Hematopoietic multipotent progenitor cell (in vitro differentiated cells): ENCODE results near the gene SUCNR1. TPM values are rescaled to one million over a fixed set of nuclear protein-coding genes. Genes with fewer than 3 reads are reported as not detected.
"Not testable (repeated sequence)": the region's sequence is repeated elsewhere in the genome, so short reads cannot be mapped to it uniquely, and the experiment has no call there.

Experiments
- DNase-seq, 3 donors: peaks; one replicate each; pipeline ENCODE4 v3.0.0-alpha.2; 2011 to 2015; ENCODE audit warnings: low read depth in 2 of 3, low spot score in 2 of 3
- total RNA-seq: library from RNA; depleted of rRNA; stranded (reverse); fragments of >200 nt; gene quantifications from one replicate; pipeline ENCODE4 v1.2.3, GENCODE V29; 2012

Gene SUCNR1, protein sequence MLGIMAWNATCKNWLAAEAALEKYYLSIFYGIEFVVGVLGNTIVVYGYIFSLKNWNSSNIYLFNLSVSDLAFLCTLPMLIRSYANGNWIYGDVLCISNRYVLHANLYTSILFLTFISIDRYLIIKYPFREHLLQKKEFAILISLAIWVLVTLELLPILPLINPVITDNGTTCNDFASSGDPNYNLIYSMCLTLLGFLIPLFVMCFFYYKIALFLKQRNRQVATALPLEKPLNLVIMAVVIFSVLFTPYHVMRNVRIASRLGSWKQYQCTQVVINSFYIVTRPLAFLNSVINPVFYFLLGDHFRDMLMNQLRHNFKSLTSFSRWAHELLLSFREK
- 1.6 TPM for total RNA-seq

DNA sequence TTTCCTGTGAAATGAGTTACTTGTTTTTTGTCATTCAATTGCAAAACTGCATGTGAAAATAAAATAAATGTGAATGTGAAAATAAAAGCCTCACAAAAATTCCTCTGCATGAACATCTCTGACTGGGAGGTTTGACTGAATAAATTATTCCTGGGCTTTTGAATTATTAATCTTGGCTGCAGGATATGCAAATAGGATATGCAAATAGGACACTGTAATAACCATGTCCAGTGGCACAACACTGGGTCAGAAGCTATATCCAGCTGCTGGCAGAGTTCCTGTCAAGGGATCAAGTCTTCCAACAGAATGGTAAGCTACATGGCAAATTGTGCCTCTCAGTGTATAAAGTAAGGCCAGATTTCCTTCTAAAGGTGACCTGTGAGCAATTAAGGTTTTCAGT lies at the start of gene SUCNR1:
Gene SUCNR1, plus strand, starts transcription at position 246 of the 400 bp plus-strand sequence. CDS start 6,250 bp downstream, outside the sequence.
- DNase-seq: no peak

DNA sequence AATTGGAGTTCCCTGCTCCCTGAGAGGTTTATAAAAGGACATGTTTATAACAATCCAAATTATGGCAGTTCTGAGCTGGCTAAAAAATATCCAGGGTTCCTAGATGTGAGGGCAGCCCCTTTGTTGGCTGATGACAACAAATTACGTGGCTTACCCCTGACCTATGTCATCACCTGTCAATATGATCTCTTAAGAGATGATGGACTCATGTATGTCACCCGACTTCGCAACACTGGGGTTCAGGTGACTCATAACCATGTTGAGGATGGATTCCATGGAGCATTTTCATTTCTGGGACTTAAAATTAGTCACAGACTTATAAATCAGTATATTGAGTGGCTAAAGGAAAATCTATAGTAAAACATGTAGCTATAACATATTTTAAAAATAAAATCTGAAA lies 45.6 kb upstream of the SUCNR1 start:
- no peak for DNase-seq

DNA sequence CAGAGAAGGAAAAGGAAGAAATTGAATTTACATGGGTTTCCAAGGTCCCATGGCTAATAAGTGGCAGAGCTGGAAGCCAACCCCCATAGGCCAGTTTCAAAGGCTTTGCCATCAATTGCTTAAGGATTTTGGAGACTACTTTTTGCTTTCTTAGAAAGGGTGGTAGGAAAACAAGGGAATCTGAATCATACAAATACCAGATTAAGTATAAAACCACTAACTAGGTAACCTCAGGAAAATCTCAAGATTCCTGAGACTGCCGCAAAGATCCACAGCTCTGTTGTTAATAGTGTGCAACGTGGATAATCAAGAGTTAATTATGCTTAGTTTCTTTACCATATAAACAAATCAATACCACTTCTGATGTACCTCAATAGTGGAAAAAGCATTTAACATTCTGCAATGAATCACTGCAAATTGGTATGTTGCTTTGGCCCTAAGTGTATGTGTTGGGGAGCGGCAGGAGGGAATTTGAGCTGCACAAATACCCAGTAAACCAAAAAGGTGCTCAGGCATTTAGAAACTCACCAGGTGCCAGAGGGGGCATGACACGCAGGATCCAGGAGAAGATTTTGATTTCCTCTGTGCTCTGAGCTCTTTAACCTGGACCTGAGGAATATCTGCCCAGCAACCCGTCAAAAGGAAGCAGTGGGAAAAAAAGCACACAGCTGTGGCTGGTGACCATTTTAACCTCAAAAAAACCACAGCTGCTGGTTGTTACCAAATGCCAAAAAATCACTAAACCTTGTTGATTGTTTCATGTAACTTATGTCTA lies 37.5 kb upstream of the SUCNR1 start:
- DNase-seq: peak in 2 of 3 donors; percentile 20 to 41

DNA sequence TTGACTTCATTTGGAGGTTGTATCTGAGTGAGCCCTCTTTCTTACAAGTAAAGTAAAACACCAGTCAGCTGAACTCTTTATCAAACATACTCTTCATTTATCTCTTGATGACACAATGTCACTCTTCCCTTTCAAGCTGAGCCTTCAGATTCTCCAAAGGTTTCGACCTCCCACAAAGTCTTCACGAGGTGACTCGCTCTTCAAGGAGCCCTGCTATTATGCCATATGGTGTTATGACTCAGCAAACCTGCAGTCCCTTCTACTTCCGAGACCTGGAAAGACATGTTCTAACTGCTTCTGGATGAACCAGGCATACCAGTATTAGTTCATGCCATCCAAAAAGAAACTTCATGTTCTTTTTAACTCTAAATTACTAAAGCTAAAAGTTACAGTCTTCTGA lies 36.4 kb upstream of the SUCNR1 start:
- DNase-seq: peak in 2 of 3 donors; percentile 22 to 37

DNA sequence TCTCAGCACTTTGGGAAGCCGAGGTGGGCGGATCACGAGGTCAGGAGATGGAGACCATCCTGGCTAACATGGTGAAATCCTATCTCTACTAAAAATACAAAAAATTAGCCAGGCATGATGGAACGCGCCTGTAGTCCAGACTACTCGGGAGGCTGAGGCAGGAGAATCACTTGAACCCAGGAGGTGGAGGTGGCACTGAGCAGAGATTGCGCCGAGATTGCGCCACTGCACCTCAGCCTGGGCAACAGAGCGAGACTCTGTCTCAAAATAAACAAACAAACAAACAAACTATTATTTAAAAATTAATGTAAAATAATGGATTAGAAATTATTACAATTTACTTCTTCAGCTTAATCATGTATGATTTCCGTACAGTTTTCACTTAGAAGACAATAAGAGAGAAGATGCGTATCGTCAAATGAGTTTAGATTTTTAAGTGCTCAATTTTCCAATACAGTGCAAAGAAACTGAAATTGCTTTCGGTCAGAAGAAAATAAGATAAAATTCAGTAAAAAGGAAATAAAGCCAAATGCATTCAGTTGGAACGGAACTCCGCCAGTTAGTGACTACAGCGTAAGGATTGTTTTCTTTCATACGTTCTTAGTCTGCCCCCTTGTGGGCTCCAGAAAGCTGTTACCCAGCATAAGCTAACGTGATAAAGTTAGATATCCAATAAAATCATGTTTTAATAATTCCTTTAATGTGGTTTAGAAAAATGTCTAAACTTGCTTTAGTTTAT lies 34.7 kb upstream of the SUCNR1 start:
- peak in 2 of 3 donors; percentile 73 to 89 for DNase-seq

DNA sequence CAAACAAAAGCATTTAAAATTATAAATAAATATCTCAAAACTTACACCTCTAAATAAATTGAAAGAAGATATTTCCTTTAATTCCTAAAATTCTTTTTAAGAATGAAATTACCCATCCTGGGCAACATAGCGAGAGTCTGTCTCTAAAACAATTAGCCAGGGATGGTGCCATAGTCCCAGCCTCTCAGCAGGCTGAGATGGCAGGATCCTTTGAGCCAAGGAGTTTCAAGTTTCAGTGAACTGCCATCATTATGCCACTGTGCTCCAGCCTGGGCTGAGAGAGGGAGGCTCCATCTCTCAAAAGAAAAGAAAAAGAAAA lies 34.2 kb upstream of the SUCNR1 start:
- DNase-seq: no peak

DNA sequence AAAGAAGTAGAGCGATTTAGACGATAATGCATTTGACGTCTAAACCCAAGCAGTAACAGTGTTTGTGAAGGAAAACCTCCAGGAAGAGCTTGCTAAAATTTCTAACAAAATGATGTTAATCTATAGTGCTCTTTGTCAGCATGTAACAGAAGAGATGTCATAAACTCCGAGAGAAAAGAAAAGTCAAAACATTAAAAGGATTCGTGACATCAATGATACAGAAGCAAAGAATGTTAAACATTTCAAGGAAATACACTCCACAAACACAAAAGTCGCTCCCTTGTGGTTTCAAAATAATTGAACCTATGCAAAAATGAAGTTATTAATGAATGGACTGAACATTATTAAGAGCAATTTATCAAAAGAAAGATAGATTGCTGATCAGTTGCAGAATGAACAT lies 31.6 kb upstream of the SUCNR1 start:
- DNase-seq: no peak

DNA sequence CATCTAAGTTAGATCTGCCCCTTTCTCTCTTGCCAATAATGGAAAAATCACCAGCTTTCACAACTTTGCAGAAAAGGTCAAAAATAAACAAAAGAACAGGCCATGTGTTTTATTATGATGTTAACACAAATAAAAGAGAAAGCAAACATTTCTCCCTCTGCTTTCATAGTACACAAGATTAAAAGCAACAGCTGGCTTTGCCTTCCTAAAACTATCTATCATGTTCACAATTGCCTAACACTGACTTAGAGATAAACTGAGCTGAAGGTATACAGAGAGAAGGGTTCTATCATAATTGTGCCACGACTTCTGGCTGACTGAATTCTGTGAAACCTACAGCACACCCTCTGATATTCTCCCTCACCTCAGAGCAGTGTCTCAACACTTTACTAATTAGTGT lies 30.2 kb upstream of the SUCNR1 start:
- no peak for DNase-seq

DNA sequence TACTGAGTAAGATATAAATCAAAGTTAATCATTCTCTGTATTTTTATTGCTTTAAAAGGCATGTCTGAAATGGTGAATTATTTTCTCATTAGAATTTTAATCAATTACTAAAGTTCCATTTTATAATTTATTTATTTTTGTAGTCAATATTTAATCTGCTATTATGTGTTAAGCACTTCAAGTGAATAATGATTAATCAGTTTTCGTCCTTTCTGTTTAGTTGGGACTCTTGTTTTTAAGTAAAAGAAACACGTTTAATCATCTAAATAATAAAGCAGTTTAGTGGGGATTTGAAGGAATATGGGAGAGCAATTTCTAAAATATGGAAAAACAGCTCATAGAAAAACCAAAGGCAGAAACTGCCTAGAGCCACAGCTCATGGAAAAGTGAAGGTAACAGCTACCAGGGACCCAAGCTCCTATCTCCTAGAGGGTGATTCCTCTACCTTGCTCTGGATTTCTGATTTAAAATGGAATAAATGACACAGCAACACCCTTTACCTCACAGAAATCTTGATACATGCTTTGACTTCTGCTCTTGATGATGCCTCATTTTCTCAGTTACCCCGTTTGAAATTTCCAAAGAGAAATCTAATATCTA lies 28.0 kb upstream of the SUCNR1 start:
- no peak for DNase-seq

DNA sequence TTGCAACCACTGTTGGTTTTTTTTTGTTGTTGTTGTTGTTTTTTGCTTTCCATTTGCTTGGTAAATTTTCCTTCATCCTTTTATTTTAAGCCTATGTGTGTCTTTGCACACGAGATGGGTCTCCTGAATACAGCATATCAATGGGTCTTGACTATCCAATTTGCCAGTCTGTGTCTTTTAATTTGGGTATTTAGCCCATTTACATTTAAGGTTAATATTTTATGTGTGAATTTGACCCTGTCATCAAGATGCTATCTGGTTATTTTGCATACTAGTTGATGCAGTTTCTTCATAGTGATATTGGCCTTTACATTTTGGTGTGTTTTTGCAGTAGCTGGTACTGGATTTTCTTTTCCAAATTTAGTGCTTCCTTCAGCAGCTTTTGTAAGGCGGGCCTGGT lies 23.4 kb upstream of the SUCNR1 start:
- not testable (repeated sequence) for DNase-seq

DNA sequence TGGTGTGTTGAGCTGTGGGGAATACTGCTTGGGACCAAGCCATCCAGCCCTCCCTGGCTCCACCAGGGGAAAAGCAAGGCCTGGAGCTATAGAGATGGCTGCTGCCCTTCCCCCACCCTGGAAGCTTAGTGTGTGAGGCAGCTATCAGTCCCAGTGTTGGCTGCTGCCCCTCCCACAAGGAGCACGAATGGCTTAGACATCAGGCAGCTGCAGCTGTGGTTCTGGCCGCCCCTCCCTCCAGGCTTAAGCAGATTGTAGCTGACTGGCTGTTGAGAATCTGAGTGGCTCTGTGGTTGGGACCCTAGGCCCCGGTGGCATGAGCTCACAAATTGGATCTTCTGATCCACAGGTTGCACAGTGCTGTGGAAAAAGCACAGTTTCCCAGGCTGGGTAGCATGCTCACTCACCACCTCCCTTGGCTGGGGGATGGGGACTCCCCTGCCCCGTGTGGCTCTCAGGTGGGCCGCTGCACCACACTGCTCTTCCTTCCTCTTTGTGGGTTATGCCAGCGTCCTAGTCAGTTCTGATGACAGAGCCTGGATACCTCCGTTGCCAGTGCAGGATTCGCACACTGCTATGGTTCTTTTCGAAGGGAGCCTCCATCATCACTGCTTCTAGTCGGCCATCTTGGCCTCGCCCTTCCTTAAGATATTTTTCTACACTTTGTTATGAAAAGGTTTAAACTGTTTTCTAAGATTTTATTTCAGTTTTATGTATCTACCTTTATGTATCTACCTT lies 21.2 kb upstream of the SUCNR1 start:
- no peak for DNase-seq

DNA sequence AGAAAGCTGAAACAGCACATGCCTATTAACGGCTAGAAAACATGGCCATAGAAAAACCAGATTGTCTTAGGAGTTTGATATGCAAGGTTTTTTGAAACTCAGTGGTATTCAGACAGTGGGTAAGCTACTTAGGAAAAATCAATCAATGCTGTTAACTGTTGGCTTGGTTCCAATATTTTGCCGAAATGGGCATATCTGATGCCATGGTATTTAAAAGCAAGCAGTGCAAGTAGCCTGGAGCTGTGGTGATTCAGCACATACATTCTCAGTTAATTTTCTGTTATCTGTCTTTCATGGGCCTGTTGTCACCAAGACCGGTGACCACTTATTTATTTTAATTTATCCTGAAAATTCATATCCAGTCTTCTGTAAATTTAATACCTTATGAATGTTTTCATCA lies 17.3 kb upstream of the SUCNR1 start:
- no peak for DNase-seq

DNA sequence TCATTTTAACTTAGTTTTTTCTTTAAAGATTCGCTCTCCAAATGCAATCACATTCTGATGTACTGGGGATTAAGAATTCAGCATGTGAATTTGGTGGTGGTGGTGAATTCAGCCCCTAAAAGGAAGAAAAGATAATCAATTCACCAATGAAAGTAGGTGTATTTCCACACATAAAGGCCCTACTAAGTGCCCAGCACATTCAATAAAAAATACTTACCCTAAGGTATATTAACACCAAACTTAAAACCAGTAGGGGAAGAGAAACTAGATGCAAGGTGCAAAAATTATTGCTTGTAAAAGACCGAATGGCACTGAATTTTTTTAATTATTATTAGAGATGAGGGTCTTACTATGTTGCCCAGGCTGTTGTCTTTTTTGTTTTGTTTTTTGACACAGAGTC lies 16.8 kb upstream of the SUCNR1 start:
- DNase-seq: no peak

DNA sequence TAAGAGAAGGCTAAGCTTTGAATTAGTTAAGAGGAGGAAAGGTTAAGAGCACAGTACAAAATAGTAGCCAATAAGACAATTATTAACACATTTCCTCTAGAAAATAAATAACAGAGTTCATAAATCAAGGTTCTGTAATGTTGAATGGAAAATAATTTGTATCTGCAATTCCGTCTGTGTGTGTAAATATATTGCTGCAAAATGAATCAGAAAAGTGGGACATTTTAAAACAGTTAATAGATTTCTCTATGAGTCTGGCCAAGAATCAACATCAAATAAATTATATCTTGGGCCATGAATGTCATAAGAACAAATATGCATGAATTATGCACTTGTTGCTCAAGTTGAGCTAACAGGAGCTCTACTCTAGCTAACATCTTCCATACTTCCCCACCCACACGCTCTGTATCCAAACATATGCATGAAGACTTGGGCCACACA lies 14.2 kb upstream of the SUCNR1 start:
- no peak for DNase-seq

DNA sequence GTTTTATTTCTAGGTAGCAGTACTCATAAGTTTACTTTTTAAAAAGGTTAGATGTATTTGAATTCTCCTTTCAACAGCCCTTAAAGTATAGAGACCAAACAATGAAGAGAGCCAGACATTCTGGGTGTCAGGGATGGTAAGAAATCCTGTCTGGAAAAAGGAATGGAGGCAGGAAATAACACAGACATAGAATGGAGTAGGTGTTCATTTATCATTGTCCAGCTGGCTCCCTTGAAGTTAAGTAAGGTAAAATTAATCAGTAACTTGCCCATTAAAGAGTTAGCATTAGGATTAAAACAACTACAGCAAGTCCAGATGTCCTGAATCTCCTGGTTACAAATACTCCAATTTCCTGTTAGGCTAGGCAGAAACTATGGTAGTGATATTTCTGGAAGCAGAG lies 13.5 kb upstream of the SUCNR1 start:
- no peak for DNase-seq

DNA sequence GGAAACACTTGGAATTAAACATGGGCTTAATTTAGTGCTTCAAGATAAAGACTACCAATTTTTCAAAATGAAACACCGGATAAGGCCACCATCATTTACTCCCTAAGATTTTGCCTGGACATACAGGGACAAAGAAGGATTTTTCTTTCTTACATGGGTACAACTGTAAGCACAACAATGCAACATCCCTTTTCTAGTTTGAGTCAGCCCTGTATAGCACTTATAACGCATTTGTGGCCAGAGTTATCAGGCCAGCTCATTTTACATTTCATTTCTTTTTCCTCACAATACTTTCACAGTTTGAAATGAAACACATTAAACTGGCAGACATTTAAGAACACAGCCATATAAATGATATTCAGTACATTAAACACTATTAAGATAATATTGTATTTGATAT lies 9.8 kb upstream of the SUCNR1 start:
- DNase-seq: no peak

DNA sequence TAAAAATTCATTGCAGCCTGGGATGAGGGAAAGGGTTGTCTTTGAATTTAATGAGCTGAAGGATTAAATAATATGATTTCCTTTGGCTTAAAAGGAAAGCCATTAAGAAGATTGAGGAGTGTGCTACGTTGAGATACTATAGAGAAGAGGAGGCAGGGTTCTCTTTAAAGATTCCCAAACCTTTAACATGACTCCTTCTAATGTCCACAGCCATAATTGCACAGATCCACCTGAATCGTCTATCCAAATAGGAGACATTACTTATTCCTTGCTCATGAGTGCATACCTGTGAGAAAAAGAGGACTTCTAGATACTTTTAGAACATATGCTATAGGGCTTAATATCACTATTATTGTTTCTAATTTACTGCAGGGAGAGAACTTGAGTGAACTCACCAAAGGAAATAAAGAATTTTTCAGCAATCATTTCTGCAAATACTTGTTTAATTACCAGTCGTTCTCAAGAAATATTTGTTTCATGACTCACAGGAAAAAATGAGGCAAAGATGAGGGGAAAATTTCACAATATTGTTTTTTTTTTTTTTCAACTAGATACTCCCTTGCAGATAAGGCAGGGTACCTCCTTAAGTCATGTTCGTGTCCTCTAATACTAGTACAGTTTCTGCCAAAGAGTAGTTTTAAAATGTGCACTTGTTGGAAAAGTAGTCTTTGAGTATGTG lies 8.9 kb upstream of the SUCNR1 start:
- DNase-seq: no peak

DNA sequence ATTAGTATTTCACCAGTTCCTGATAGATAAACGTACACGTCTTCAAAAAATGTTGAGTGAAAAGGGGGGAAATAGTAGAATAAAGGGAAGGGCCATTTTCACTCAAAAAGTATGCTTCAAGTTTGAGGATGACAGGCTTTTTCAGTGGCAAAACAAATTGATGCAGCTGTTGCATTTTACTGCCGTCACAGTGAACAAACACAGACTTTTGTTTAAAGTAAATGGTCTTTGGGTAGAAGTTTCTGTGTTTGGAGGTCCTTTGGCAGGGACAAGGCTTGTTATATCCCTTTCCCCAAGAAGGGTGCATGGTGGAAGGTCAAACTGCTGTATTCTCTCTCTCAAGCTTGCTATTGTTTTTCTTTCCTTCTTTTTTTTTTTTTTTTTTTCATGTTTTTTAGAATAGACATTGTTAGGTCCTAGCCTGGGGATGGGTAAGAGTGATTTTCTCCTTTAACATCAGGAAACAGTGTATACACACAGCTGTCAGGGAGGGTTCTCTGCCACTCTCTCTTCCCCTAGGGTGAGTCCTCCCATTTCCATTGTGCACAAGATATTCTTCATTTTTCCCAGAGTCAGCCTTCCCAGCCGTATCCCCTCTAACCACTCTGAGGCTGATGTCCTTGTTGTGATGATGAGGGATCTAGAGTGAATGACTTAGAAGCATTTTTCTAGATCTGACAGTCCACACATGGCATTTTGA lies 6.6 kb upstream of the SUCNR1 start:
- DNase-seq: no peak

DNA sequence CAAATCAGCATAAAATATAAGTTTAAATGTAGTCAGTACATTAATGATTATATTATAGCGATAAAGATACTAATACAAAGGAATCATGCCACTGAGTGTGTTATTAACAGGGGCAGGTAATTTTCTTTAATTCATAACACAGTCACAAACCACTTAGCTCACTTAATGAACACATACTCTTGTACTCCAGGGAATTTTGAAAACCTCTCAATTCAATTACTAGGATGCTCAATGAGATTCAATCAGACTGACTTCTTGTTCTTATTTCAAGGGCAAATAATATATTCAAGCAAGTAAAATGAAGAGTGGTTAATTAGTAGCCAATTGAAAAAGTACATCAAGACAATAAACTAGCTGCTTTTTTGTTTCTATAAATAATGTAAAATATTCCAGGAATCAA lies 5.8 kb upstream of the SUCNR1 start:
- DNase-seq: no peak
